HCT116 (cell line): ENCODE measurements around the gene ACOT7. TPM values are rescaled to one million over a fixed set of nuclear protein-coding genes. Genes with fewer than 3 reads are reported as not detected.

Source experiments
- ATAC-seq: fragments of 200-7000 bp; cut with Tn5 transposase; 2 replicates; pipeline ENCODE4 v1.9.1; 2020; ENCODE audit warnings: mild to moderate bottlenecking, moderate library complexity
- BruUV-seq: library from RNA; stranded (reverse); fragments of 400-500 nt; replicated peaks from 2 replicates; lab custom pipeline; 2021; lab: Mats Ljungman, UMichigan
- CTCF ChIA-PET: fragments of 300-600 bp; sonication (Branson Sonifier 250); formaldehyde crosslinking; loops from one replicate; lab custom pipeline; 2021; ENCODE audit warnings: antibody characterized with exemption; lab: Charles Lee
- POLR2A ChIA-PET: fragments of 300-600, 350-600 bp; sonication (Branson Sonifier 250); formaldehyde crosslinking; loops from one replicate; lab custom pipeline; 2021; ENCODE audit warnings: antibody characterized with exemption; lab: Charles Lee
- RAD21 ChIA-PET, 2 experiments: fragments of 300-600 bp; sonication (Branson Sonifier 250); formaldehyde crosslinking; loops; one replicate each; lab custom pipeline; 2023; ENCODE audit warnings: low total read pairs in 2 of 2; ENCODE audit not compliant: uncharacterized antibody in 2 of 2, unreplicated experiment in 2 of 2, low non-redundant PET in 1 of 2; lab: Charles Lee
- DNase-seq: peaks from one replicate; pipeline ENCODE4 v3.0.0-alpha.2; 2010; ENCODE audit warnings: low read depth, low spot score
- H2AFZ ChIP-seq: fragments of 200-600 bp; shearing (Covaris generic), sonication (generic); 2 replicates; pipeline ENCODE4 v1.6.1; 2017; ENCODE audit warnings: low read depth, mixed run types, mixed read lengths, antibody characterized with exemption, low read length; ENCODE audit not compliant: poor library complexity, severe bottlenecking
- H3K27ac ChIP-seq: 2 replicates; pipeline ENCODE4 v1.5.1; 2012; ENCODE audit warnings: low read depth, low read length
- H3K27me3 ChIP-seq: fragments of 200-600 bp; sonication (generic); 2 replicates; pipeline ENCODE4 v1.6.1; 2016; ENCODE audit warnings: mixed run types, low read length, mixed read lengths; ENCODE audit not compliant: insufficient read depth
- H3K36me3 ChIP-seq, 2 experiments: fragments of 200-500 bp in 1 of 2; fragments of 200-600 bp in 1 of 2; sonication (Bioruptor generic) in 1 of 2; sonication (generic) in 1 of 2; 2 replicates each; pipeline versions ENCODE4 v1.5.1 to v1.6.1; 2014 to 2016; ENCODE audit warnings: low read length in 2 of 2, inconsistent platforms in 1 of 2, mixed read lengths in 1 of 2, mixed run types in 1 of 2; ENCODE audit not compliant: insufficient read depth in 2 of 2, control insufficient read depth in 1 of 2
- H3K4me1 ChIP-seq, 2 experiments: fragments of 200-600 bp in 1 of 2; sonication (generic) in 1 of 2; 2 replicates each; pipeline versions ENCODE4 v1.5.1 to v1.6.1; 2012 to 2017; ENCODE audit warnings: low read length in 2 of 2, inconsistent platforms in 1 of 2, mild to moderate bottlenecking in 1 of 2, mixed read lengths in 1 of 2, mixed run types in 1 of 2, moderate library complexity in 1 of 2; ENCODE audit not compliant: insufficient read depth in 2 of 2, control insufficient read depth in 1 of 2
- H3K4me2 ChIP-seq: fragments of 200-600 bp; sonication (generic); 2 replicates; pipeline ENCODE4 v1.6.1; 2017; ENCODE audit warnings: mixed run types, low read length, mixed read lengths
- H3K4me3 ChIP-seq, 2 experiments: fragments of 200-600 bp in 1 of 2; sonication (generic) in 1 of 2; replicated peaks in 1 of 2; 2 replicates each; pipeline ENCODE4 v1.5.1; 2011 to 2016; ENCODE audit warnings: low read length in 2 of 2, control low read depth in 1 of 2, low read depth in 1 of 2, mild to moderate bottlenecking in 1 of 2, mixed read lengths in 1 of 2, mixed run types in 1 of 2
- H3K79me2 ChIP-seq: fragments of 200-600 bp; sonication (generic); 2 replicates; pipeline ENCODE4 v1.6.1; 2017; ENCODE audit warnings: mild to moderate bottlenecking, mixed run types, low read length, moderate library complexity, mixed read lengths; ENCODE audit not compliant: insufficient read depth
- H3K9ac ChIP-seq: fragments of 200-600 bp; sonication (generic); 2 replicates; pipeline ENCODE4 v1.6.1; 2016; ENCODE audit warnings: low read length, mixed read lengths
- H3K9me2 ChIP-seq: fragments of 200-600 bp; sonication (generic), shearing (Covaris generic); 2 replicates; pipeline ENCODE4 v1.6.1; 2017; ENCODE audit warnings: mixed run types, mild to moderate bottlenecking, moderate library complexity; ENCODE audit not compliant: insufficient read depth
- H3K9me3 ChIP-seq, 2 experiments: fragments of 200-500 bp in 1 of 2; fragments of 200-600 bp in 1 of 2; sonication (Bioruptor generic) in 1 of 2; sonication (generic) in 1 of 2; 2 replicates each; pipeline ENCODE4 v1.6.1; 2014 to 2017; ENCODE audit warnings: low read length in 2 of 2, mixed read lengths in 2 of 2, inconsistent platforms in 1 of 2, low read depth in 1 of 2, mild to moderate bottlenecking in 1 of 2, mixed run types in 1 of 2, moderate library complexity in 1 of 2; ENCODE audit not compliant: control insufficient read depth in 1 of 2, insufficient read depth in 1 of 2
- H4K20me1 ChIP-seq: fragments of 200-600 bp; sonication (generic), shearing (Covaris generic); 2 replicates; pipeline ENCODE4 v1.6.1; 2017; ENCODE audit warnings: mixed run types, mild to moderate bottlenecking, moderate library complexity; ENCODE audit not compliant: insufficient read depth
- ATF3 ChIP-seq: IDR thresholded peaks from 2 replicates; pipeline ENCODE4 v1.6.1; 2012
- EZH2 ChIP-seq: fragments of 200-600 bp; sonication (generic); IDR thresholded peaks from 2 replicates; pipeline ENCODE4 v1.6.1; 2017; ENCODE audit warnings: antibody characterized with exemption, mixed run types
- POLR2A ChIP-seq: IDR thresholded peaks from 2 replicates; pipeline ENCODE4 v1.7.0; 2011; ENCODE audit warnings: borderline replicate concordance; ENCODE audit not compliant: insufficient read depth, insufficient read length; ENCODE audit errors: extremely low read depth
- POLR2AphosphoS5 ChIP-seq: IDR thresholded peaks from 2 replicates; pipeline ENCODE4 v1.6.1; 2011; ENCODE audit warnings: mild to moderate bottlenecking, low read depth, low read length, moderate library complexity
- RAD21 ChIP-seq: IDR thresholded peaks from 2 replicates; pipeline ENCODE4 v1.6.1; 2012; ENCODE audit warnings: low read depth, mild to moderate bottlenecking
- SP1 ChIP-seq: IDR thresholded peaks from 2 replicates; pipeline ENCODE4 v1.6.1; 2012; ENCODE audit warnings: low read depth
- TCF7L2 ChIP-seq: IDR thresholded peaks from 2 replicates; pipeline ENCODE4 v1.7.0; 2011; ENCODE audit warnings: borderline replicate concordance, inconsistent platforms; ENCODE audit not compliant: insufficient read depth, insufficient read length; ENCODE audit errors: extremely low read depth
- YY1 ChIP-seq: IDR thresholded peaks from 2 replicates; pipeline ENCODE4 v1.6.1; 2011; ENCODE audit warnings: low read length, low read depth, moderate library complexity, mild to moderate bottlenecking; ENCODE audit not compliant: insufficient replicate concordance; ENCODE audit errors: extremely low read depth
- ZFX ChIP-seq: fragments of 450-650 bp; IDR thresholded peaks from 2 replicates; pipeline ENCODE4 v1.6.1; 2017
- ZNF274 ChIP-seq: fragments of 200-500 bp; sonication (Bioruptor generic); IDR thresholded peaks from 2 replicates; pipeline ENCODE4 v1.6.1; 2014; ENCODE audit warnings: mild to moderate bottlenecking, low read depth, low read length, inconsistent platforms
- intact Hi-C: fragments of 100-400 bp; cut with micrococcal nuclease; formaldehyde crosslinking; loops from 2 replicates; pipeline ENCODE4 v1.10.0; 2022
- total RNA-seq: library from RNA; stranded (reverse); gene quantifications from one replicate; pipeline ENCODE4 v1.2.1, GENCODE V29; 2021; ENCODE audit not compliant: unreplicated experiment
- TF ChIP-seq, protein P1 (sequence below), 3 experiments: fragments of 200-600 bp in 1 of 3; sonication (generic) in 1 of 3; IDR thresholded peaks in 2 of 3; conservative IDR thresholded peaks in 1 of 3; 2 replicates each; pipeline ENCODE4 v1.5.1; 2012 to 2017; ENCODE audit warnings: low read depth in 2 of 3, low read length in 2 of 3, antibody characterized with exemption in 1 of 3, borderline replicate concordance in 1 of 3, control low read depth in 1 of 3, mild to moderate bottlenecking in 1 of 3, mixed read lengths in 1 of 3, mixed run types in 1 of 3, moderate library complexity in 1 of 3; ENCODE audit not compliant: insufficient read depth in 1 of 3

ACOT7 gene
- total RNA-seq, 1 experiment from 2014 or later, result 162 TPM

DNA sequence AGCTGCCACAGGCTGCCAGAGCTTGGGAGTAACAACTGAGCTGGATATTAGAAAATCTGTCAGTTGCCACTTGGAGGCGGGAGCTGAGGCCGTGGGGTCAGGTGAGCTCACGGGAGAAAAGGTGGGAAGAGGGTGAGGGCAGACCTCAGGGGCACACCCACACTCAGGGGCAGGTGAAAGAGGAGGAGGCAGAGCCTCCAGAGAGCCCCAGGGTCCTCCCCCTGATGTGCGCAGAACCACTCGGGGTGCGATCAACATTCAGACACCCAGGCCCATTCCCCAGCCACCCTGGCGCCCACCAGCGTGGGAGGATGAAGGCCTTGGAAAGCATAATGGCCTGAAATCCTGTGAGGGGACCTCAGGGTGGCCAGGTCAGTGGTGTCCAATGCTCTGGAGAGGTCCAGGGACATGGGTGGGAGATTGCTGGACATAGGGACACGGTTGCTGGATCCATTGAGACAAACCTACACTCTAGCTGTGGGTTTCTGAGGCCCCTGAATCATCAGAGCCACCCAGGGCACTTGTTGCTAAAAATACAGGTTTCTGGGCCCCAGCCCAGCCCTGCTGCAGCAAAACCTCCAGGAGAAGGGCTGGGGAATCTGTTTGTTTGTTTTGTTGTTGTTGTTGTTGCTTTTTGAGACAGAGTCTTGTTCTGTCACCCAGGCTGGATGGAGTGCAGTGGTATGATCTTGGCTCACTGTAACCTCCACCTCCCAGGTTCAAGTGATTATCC, 83.3 kb downstream of the ACOT7 start:
- H3K4me2 ChIP-seq, result no peak overlapping the region
- ChIA-PET POLR2A (no interaction called here), CTCF (no interaction called here), RAD21 (no interaction called here)
- TF ChIP-seq YY1 (no peak), EZH2 (no peak), ZFX (no peak), ATF3 (no peak), RAD21 (no peak), TCF7L2 (no peak), ZNF274 (no peak), POLR2A (no peak), POLR2AphosphoS5 (no peak), SP1 (no peak)
- TF ChIP-seq, protein P1, sequence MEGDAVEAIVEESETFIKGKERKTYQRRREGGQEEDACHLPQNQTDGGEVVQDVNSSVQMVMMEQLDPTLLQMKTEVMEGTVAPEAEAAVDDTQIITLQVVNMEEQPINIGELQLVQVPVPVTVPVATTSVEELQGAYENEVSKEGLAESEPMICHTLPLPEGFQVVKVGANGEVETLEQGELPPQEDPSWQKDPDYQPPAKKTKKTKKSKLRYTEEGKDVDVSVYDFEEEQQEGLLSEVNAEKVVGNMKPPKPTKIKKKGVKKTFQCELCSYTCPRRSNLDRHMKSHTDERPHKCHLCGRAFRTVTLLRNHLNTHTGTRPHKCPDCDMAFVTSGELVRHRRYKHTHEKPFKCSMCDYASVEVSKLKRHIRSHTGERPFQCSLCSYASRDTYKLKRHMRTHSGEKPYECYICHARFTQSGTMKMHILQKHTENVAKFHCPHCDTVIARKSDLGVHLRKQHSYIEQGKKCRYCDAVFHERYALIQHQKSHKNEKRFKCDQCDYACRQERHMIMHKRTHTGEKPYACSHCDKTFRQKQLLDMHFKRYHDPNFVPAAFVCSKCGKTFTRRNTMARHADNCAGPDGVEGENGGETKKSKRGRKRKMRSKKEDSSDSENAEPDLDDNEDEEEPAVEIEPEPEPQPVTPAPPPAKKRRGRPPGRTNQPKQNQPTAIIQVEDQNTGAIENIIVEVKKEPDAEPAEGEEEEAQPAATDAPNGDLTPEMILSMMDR (IDR thresholded peaks at IDR 0.05 in 2 of 3, conservative IDR thresholded peaks at IDR 0.05 in 1 of 3; ENCODE audit: borderline replicate concordance in 1 of 3, insufficient read depth in 1 of 3, low read depth in 2 of 3, low read length in 2 of 3), result no peak
- H3K9me2 ChIP-seq, result no peaks in the 10 kb centered on the region
- no peak overlapping the region for H3K9ac ChIP-seq
- H3K9me3 ChIP-seq, result peaks cover 0 to 3% of the 10 kb centered on the region in 2 experiments; a peak in 2 of 4 replicates
- H3K4me1 ChIP-seq, result no peaks in the 10 kb centered on the region
- H3K4me3 ChIP-seq, result no peak overlapping the region
- H3K36me3 ChIP-seq, result peaks cover 2 to 4% of the 10 kb centered on the region in 2 experiments; a peak in 1 of 4 replicates
- no peaks in the 10 kb centered on the region for H4K20me1 ChIP-seq
- DNase-seq (no peak), ATAC-seq (no peak)
- intact Hi-C loops, result no loop called here
- H3K79me2 ChIP-seq, result no peaks in the 10 kb centered on the region
- no peaks in the 10 kb centered on the region for H3K27me3 ChIP-seq
- no peak overlapping the region for H3K27ac ChIP-seq
- H2AFZ ChIP-seq, result no peak overlapping the region
- BruUV-seq, result no TSS peak
